HCT116 (cell line): ENCODE results near the gene MAVS. TPM values are rescaled to one million over a fixed set of nuclear protein-coding genes. Genes with fewer than 3 reads are reported as not detected.

ENCODE experiments used
- ATAC-seq: fragments of 200-7000 bp; cut with Tn5 transposase; 2 replicates; pipeline ENCODE4 v1.9.1; 2020; ENCODE audit warnings: mild to moderate bottlenecking, moderate library complexity
- BruUV-seq: library from RNA; stranded (reverse); fragments of 400-500 nt; replicated peaks from 2 replicates; lab custom pipeline; 2021; lab: Mats Ljungman, UMichigan
- CTCF ChIA-PET: fragments of 300-600 bp; sonication (Branson Sonifier 250); formaldehyde crosslinking; loops from one replicate; lab custom pipeline; 2021; ENCODE audit warnings: antibody characterized with exemption; lab: Charles Lee
- POLR2A ChIA-PET: fragments of 300-600, 350-600 bp; sonication (Branson Sonifier 250); formaldehyde crosslinking; loops from one replicate; lab custom pipeline; 2021; ENCODE audit warnings: antibody characterized with exemption; lab: Charles Lee
- RAD21 ChIA-PET, 2 experiments: fragments of 300-600 bp; sonication (Branson Sonifier 250); formaldehyde crosslinking; loops; one replicate each; lab custom pipeline; 2023; ENCODE audit warnings: low total read pairs in 2 of 2; ENCODE audit not compliant: uncharacterized antibody in 2 of 2, unreplicated experiment in 2 of 2, low non-redundant PET in 1 of 2; lab: Charles Lee
- DNase-seq: peaks from one replicate; pipeline ENCODE4 v3.0.0-alpha.2; 2010; ENCODE audit warnings: low read depth, low spot score
- H2AFZ ChIP-seq: fragments of 200-600 bp; shearing (Covaris generic), sonication (generic); 2 replicates; pipeline ENCODE4 v1.6.1; 2017; ENCODE audit warnings: low read depth, mixed run types, mixed read lengths, antibody characterized with exemption, low read length; ENCODE audit not compliant: poor library complexity, severe bottlenecking
- H3K27ac ChIP-seq: 2 replicates; pipeline ENCODE4 v1.5.1; 2012; ENCODE audit warnings: low read depth, low read length
- H3K27me3 ChIP-seq: fragments of 200-600 bp; sonication (generic); 2 replicates; pipeline ENCODE4 v1.6.1; 2016; ENCODE audit warnings: mixed run types, low read length, mixed read lengths; ENCODE audit not compliant: insufficient read depth
- H3K36me3 ChIP-seq, 2 experiments: fragments of 200-500 bp in 1 of 2; fragments of 200-600 bp in 1 of 2; sonication (Bioruptor generic) in 1 of 2; sonication (generic) in 1 of 2; 2 replicates each; pipeline versions ENCODE4 v1.5.1 to v1.6.1; 2014 to 2016; ENCODE audit warnings: low read length in 2 of 2, inconsistent platforms in 1 of 2, mixed read lengths in 1 of 2, mixed run types in 1 of 2; ENCODE audit not compliant: insufficient read depth in 2 of 2, control insufficient read depth in 1 of 2
- H3K4me1 ChIP-seq, 2 experiments: fragments of 200-600 bp in 1 of 2; sonication (generic) in 1 of 2; 2 replicates each; pipeline versions ENCODE4 v1.5.1 to v1.6.1; 2012 to 2017; ENCODE audit warnings: low read length in 2 of 2, inconsistent platforms in 1 of 2, mild to moderate bottlenecking in 1 of 2, mixed read lengths in 1 of 2, mixed run types in 1 of 2, moderate library complexity in 1 of 2; ENCODE audit not compliant: insufficient read depth in 2 of 2, control insufficient read depth in 1 of 2
- H3K4me2 ChIP-seq: fragments of 200-600 bp; sonication (generic); 2 replicates; pipeline ENCODE4 v1.6.1; 2017; ENCODE audit warnings: mixed run types, low read length, mixed read lengths
- H3K4me3 ChIP-seq, 2 experiments: fragments of 200-600 bp in 1 of 2; sonication (generic) in 1 of 2; replicated peaks in 1 of 2; 2 replicates each; pipeline ENCODE4 v1.5.1; 2011 to 2016; ENCODE audit warnings: low read length in 2 of 2, control low read depth in 1 of 2, low read depth in 1 of 2, mild to moderate bottlenecking in 1 of 2, mixed read lengths in 1 of 2, mixed run types in 1 of 2
- H3K79me2 ChIP-seq: fragments of 200-600 bp; sonication (generic); 2 replicates; pipeline ENCODE4 v1.6.1; 2017; ENCODE audit warnings: mild to moderate bottlenecking, mixed run types, low read length, moderate library complexity, mixed read lengths; ENCODE audit not compliant: insufficient read depth
- H3K9ac ChIP-seq: fragments of 200-600 bp; sonication (generic); 2 replicates; pipeline ENCODE4 v1.6.1; 2016; ENCODE audit warnings: low read length, mixed read lengths
- H3K9me2 ChIP-seq: fragments of 200-600 bp; sonication (generic), shearing (Covaris generic); 2 replicates; pipeline ENCODE4 v1.6.1; 2017; ENCODE audit warnings: mixed run types, mild to moderate bottlenecking, moderate library complexity; ENCODE audit not compliant: insufficient read depth
- H3K9me3 ChIP-seq, 2 experiments: fragments of 200-500 bp in 1 of 2; fragments of 200-600 bp in 1 of 2; sonication (Bioruptor generic) in 1 of 2; sonication (generic) in 1 of 2; 2 replicates each; pipeline ENCODE4 v1.6.1; 2014 to 2017; ENCODE audit warnings: low read length in 2 of 2, mixed read lengths in 2 of 2, inconsistent platforms in 1 of 2, low read depth in 1 of 2, mild to moderate bottlenecking in 1 of 2, mixed run types in 1 of 2, moderate library complexity in 1 of 2; ENCODE audit not compliant: control insufficient read depth in 1 of 2, insufficient read depth in 1 of 2
- H4K20me1 ChIP-seq: fragments of 200-600 bp; sonication (generic), shearing (Covaris generic); 2 replicates; pipeline ENCODE4 v1.6.1; 2017; ENCODE audit warnings: mixed run types, mild to moderate bottlenecking, moderate library complexity; ENCODE audit not compliant: insufficient read depth
- CEBPB ChIP-seq: IDR thresholded peaks from 2 replicates; pipeline ENCODE4 v1.6.1; 2012; ENCODE audit warnings: low read depth
- EGR1 ChIP-seq: IDR thresholded peaks from 2 replicates; pipeline ENCODE4 v1.6.1; 2012; ENCODE audit warnings: low read depth
- EZH2phosphoT487 ChIP-seq: fragments of 200-600 bp; IDR thresholded peaks from 2 replicates; pipeline ENCODE4 v1.6.1; 2018; ENCODE audit warnings: antibody characterized with exemption, borderline replicate concordance
- POLR2A ChIP-seq: IDR thresholded peaks from 2 replicates; pipeline ENCODE4 v1.7.0; 2011; ENCODE audit warnings: borderline replicate concordance; ENCODE audit not compliant: insufficient read depth, insufficient read length; ENCODE audit errors: extremely low read depth
- RAD21 ChIP-seq: IDR thresholded peaks from 2 replicates; pipeline ENCODE4 v1.6.1; 2012; ENCODE audit warnings: low read depth, mild to moderate bottlenecking
- SP1 ChIP-seq: IDR thresholded peaks from 2 replicates; pipeline ENCODE4 v1.6.1; 2012; ENCODE audit warnings: low read depth
- SRF ChIP-seq: IDR thresholded peaks from 2 replicates; pipeline ENCODE4 v1.6.1; 2012; ENCODE audit warnings: low read depth
- TCF7L2 ChIP-seq: IDR thresholded peaks from 2 replicates; pipeline ENCODE4 v1.7.0; 2011; ENCODE audit warnings: borderline replicate concordance, inconsistent platforms; ENCODE audit not compliant: insufficient read depth, insufficient read length; ENCODE audit errors: extremely low read depth
- YY1 ChIP-seq: IDR thresholded peaks from 2 replicates; pipeline ENCODE4 v1.6.1; 2011; ENCODE audit warnings: low read length, low read depth, moderate library complexity, mild to moderate bottlenecking; ENCODE audit not compliant: insufficient replicate concordance; ENCODE audit errors: extremely low read depth
- ZFX ChIP-seq: fragments of 450-650 bp; IDR thresholded peaks from 2 replicates; pipeline ENCODE4 v1.6.1; 2017
- ZNF274 ChIP-seq: fragments of 200-500 bp; sonication (Bioruptor generic); IDR thresholded peaks from 2 replicates; pipeline ENCODE4 v1.6.1; 2014; ENCODE audit warnings: mild to moderate bottlenecking, low read depth, low read length, inconsistent platforms
- intact Hi-C: fragments of 100-400 bp; cut with micrococcal nuclease; formaldehyde crosslinking; loops from 2 replicates; pipeline ENCODE4 v1.10.0; 2022
- total RNA-seq: library from RNA; stranded (reverse); gene quantifications from one replicate; pipeline ENCODE4 v1.2.1, GENCODE V29; 2021; ENCODE audit not compliant: unreplicated experiment
- TF ChIP-seq, protein P1 (sequence below), 3 experiments: fragments of 200-600 bp in 1 of 3; sonication (generic) in 1 of 3; IDR thresholded peaks in 2 of 3; conservative IDR thresholded peaks in 1 of 3; 2 replicates each; pipeline ENCODE4 v1.5.1; 2012 to 2017; ENCODE audit warnings: low read depth in 2 of 3, low read length in 2 of 3, antibody characterized with exemption in 1 of 3, borderline replicate concordance in 1 of 3, control low read depth in 1 of 3, mild to moderate bottlenecking in 1 of 3, mixed read lengths in 1 of 3, mixed run types in 1 of 3, moderate library complexity in 1 of 3; ENCODE audit not compliant: insufficient read depth in 1 of 3
- TF ChIP-seq, protein P2 (sequence below): IDR thresholded peaks from 2 replicates; pipeline ENCODE4 v1.6.1; 2012
- TF ChIP-seq, protein P3 (sequence below): IDR thresholded peaks from 2 replicates; pipeline ENCODE4 v1.6.1; 2012
- TF ChIP-seq, protein P4 (sequence below): IDR thresholded peaks from 2 replicates; pipeline ENCODE4 v1.6.1; 2011; ENCODE audit warnings: mild to moderate bottlenecking, low read length, moderate library complexity; ENCODE audit not compliant: insufficient replicate concordance; ENCODE audit errors: extremely low read depth
- TF ChIP-seq, protein P5 (sequence below): IDR thresholded peaks from 2 replicates; pipeline ENCODE4 v1.6.1; 2012; ENCODE audit warnings: low read depth

Gene MAVS
- total RNA-seq, 1 experiment from 2014 or later, result 60.1 TPM

DNA sequence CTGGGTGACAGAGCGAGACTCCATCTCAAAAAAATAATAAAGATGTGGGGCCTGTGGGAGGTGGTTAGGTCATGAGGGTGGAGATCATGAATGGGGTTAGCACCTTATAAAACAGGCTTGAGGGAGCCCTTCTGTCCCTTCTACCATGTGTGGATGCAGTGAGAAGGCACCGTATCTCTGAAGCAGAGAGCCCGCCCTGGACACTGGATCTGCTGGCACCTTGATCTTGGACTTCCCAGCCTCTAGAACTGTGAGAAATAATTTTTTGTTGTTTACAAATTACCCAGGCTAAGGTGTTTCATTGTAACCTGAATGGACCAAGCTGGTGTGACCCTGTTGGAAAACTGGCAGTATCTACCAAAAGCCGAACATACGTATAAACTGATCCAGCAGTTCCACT is 26.9 kb downstream of the MAVS start:
- RAD21 ChIA-PET, result no interaction called here
- intact Hi-C loops, result no loop called here
- peaks cover 11 to 20% of the 10 kb centered on the region in 2 experiments; a peak in 3 of 4 replicates for H3K36me3 ChIP-seq
- no TSS peak for BruUV-seq
- no peak overlapping the region for H2AFZ ChIP-seq
- no peaks in the 10 kb centered on the region for H3K79me2 ChIP-seq
- H3K27ac ChIP-seq, result no peak overlapping the region
- POLR2A ChIA-PET, result no interaction called here
- no peak overlapping the region for H3K4me2 ChIP-seq
- TF ChIP-seq POLR2A (no peak), YY1 (no peak), EZH2phosphoT487 (no peak), TCF7L2 (no peak), ZNF274 (no peak), EGR1 (no peak), RAD21 (no peak), SRF (no peak), SP1 (no peak), ZFX (no peak), CEBPB (no peak)
- TF ChIP-seq, protein P1, sequence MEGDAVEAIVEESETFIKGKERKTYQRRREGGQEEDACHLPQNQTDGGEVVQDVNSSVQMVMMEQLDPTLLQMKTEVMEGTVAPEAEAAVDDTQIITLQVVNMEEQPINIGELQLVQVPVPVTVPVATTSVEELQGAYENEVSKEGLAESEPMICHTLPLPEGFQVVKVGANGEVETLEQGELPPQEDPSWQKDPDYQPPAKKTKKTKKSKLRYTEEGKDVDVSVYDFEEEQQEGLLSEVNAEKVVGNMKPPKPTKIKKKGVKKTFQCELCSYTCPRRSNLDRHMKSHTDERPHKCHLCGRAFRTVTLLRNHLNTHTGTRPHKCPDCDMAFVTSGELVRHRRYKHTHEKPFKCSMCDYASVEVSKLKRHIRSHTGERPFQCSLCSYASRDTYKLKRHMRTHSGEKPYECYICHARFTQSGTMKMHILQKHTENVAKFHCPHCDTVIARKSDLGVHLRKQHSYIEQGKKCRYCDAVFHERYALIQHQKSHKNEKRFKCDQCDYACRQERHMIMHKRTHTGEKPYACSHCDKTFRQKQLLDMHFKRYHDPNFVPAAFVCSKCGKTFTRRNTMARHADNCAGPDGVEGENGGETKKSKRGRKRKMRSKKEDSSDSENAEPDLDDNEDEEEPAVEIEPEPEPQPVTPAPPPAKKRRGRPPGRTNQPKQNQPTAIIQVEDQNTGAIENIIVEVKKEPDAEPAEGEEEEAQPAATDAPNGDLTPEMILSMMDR (IDR thresholded peaks at IDR 0.05 in 2 of 3, conservative IDR thresholded peaks at IDR 0.05 in 1 of 3; ENCODE audit: borderline replicate concordance in 1 of 3, insufficient read depth in 1 of 3, low read depth in 2 of 3, low read length in 2 of 3), result no peak
- TF ChIP-seq, protein P2, sequence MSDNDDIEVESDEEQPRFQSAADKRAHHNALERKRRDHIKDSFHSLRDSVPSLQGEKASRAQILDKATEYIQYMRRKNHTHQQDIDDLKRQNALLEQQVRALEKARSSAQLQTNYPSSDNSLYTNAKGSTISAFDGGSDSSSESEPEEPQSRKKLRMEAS, result no peak
- TF ChIP-seq, protein P3, sequence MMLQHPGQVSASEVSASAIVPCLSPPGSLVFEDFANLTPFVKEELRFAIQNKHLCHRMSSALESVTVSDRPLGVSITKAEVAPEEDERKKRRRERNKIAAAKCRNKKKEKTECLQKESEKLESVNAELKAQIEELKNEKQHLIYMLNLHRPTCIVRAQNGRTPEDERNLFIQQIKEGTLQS, result no peak
- TF ChIP-seq, protein P4, sequence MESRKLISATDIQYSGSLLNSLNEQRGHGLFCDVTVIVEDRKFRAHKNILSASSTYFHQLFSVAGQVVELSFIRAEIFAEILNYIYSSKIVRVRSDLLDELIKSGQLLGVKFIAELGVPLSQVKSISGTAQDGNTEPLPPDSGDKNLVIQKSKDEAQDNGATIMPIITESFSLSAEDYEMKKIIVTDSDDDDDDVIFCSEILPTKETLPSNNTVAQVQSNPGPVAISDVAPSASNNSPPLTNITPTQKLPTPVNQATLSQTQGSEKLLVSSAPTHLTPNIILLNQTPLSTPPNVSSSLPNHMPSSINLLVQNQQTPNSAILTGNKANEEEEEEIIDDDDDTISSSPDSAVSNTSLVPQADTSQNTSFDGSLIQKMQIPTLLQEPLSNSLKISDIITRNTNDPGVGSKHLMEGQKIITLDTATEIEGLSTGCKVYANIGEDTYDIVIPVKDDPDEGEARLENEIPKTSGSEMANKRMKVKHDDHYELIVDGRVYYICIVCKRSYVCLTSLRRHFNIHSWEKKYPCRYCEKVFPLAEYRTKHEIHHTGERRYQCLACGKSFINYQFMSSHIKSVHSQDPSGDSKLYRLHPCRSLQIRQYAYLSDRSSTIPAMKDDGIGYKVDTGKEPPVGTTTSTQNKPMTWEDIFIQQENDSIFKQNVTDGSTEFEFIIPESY, result no peak
- TF ChIP-seq, protein P5, sequence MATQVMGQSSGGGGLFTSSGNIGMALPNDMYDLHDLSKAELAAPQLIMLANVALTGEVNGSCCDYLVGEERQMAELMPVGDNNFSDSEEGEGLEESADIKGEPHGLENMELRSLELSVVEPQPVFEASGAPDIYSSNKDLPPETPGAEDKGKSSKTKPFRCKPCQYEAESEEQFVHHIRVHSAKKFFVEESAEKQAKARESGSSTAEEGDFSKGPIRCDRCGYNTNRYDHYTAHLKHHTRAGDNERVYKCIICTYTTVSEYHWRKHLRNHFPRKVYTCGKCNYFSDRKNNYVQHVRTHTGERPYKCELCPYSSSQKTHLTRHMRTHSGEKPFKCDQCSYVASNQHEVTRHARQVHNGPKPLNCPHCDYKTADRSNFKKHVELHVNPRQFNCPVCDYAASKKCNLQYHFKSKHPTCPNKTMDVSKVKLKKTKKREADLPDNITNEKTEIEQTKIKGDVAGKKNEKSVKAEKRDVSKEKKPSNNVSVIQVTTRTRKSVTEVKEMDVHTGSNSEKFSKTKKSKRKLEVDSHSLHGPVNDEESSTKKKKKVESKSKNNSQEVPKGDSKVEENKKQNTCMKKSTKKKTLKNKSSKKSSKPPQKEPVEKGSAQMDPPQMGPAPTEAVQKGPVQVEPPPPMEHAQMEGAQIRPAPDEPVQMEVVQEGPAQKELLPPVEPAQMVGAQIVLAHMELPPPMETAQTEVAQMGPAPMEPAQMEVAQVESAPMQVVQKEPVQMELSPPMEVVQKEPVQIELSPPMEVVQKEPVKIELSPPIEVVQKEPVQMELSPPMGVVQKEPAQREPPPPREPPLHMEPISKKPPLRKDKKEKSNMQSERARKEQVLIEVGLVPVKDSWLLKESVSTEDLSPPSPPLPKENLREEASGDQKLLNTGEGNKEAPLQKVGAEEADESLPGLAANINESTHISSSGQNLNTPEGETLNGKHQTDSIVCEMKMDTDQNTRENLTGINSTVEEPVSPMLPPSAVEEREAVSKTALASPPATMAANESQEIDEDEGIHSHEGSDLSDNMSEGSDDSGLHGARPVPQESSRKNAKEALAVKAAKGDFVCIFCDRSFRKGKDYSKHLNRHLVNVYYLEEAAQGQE, result no peak
- CTCF ChIA-PET, result no interaction called here
- no peaks in the 10 kb centered on the region for H3K4me1 ChIP-seq
- no peak for ATAC-seq
- no peak overlapping the region for H3K4me3 ChIP-seq
- H3K27me3 ChIP-seq, result no peaks in the 10 kb centered on the region
- H3K9me2 ChIP-seq, result no peaks in the 10 kb centered on the region
- no peaks in the 10 kb centered on the region for H3K9me3 ChIP-seq
- no peak overlapping the region for H3K9ac ChIP-seq
- no peaks in the 10 kb centered on the region for H4K20me1 ChIP-seq
- DNase-seq, result no peak
